ENCODE data around the gene NRF1. TPM values are rescaled to one million over a fixed set of nuclear protein-coding genes. Genes with fewer than 3 reads are reported as not detected.
A peak's percentile ranks its signal among the peaks of the same experiment; 100 is the strongest.

NRF1 gene
- total RNA-seq, 1 experiment from 2014 or later, result 25.9 TPM

GRCh38 chr7:129804890-129805719, 193.6 kb downstream of the NRF1 start:
- no peak overlapping the region for H2AFZ ChIP-seq (ENCODE audit: low read depth, low read length, poor library complexity, severe bottlenecking)
- CTCF ChIA-PET, result no interaction called here
- H3K9me3 ChIP-seq (ENCODE audit: control insufficient read depth in 1 of 2, insufficient read depth in 1 of 2, low read depth in 1 of 2, low read length in 2 of 2), result no peaks in the 10 kb centered on the region
- no TSS peak for BruUV-seq (replicated peaks)
- no peaks in the 10 kb centered on the region for H3K27me3 ChIP-seq (ENCODE audit: insufficient read depth, low read length)
- intact Hi-C loops (cut with micrococcal nuclease), result no loop called here
- H3K27ac ChIP-seq (ENCODE audit: low read depth, low read length), result no peak overlapping the region
- no peaks in the 10 kb centered on the region for H3K9me2 ChIP-seq (ENCODE audit: insufficient read depth)
- no peak for DNase-seq (ENCODE audit: low read depth, low spot score)
- H3K9ac ChIP-seq (ENCODE audit: low read length), result no peak overlapping the region
- no peak overlapping the region for H3K4me2 ChIP-seq (ENCODE audit: low read length)
- TF ChIP-seq ZNF274 (IDR thresholded peaks at IDR 0.05; ENCODE audit: low read depth, low read length) (no peak), CBX3 (IDR thresholded peaks at IDR 0.05; ENCODE audit: low read depth) (no peak), EGR1 (IDR thresholded peaks at IDR 0.05; ENCODE audit: low read depth) (no peak), ZFX (IDR thresholded peaks at IDR 0.05) (no peak)
- ATAC-seq, result 0 out of 2 replicates have a peak, but pooled peaks have one; percentile 20
- no peaks in the 10 kb centered on the region for H3K79me2 ChIP-seq (ENCODE audit: insufficient read depth, low read length)
- H3K36me3 ChIP-seq (ENCODE audit: control insufficient read depth in 1 of 2, insufficient read depth in 2 of 2, low read length in 2 of 2), result no peaks in the 10 kb centered on the region
- H3K4me3 ChIP-seq (replicated peaks in 1 of 2; ENCODE audit: low read depth in 1 of 2, low read length in 2 of 2), result no peak overlapping the region
- no peaks in the 10 kb centered on the region for H4K20me1 ChIP-seq (ENCODE audit: insufficient read depth)
- no peaks in the 10 kb centered on the region for H3K4me1 ChIP-seq (ENCODE audit: control insufficient read depth in 1 of 2, insufficient read depth in 2 of 2, low read length in 2 of 2)
- POLR2A ChIA-PET, result no interaction called here
- RAD21 ChIA-PET (ENCODE audit: low non-redundant PET in 1 of 2, low total read pairs in 2 of 2, uncharacterized antibody in 2 of 2, unreplicated experiment in 2 of 2), result no interaction called here

MicroRNAs encoded within 50 kb of the gene (microRNA counts, 767-probe panel; counts per million panel counts)
- microRNA hsa-miR-182-5p, result not detected
- microRNA hsa-miR-183-5p, result not detected
- microRNA hsa-miR-96-5p, result not detected

Small RNAs within 50 kb of the gene (microRNA-seq; reads per million reads assigned to microRNA genes)
- gene MIR182 (ENCODE audit: borderline number of aligned reads), result 7,874 reads per million, percentile 94 among the genes with 10 or more reads in this experiment
- 5,011 reads per million, percentile 92 among the genes with 10 or more reads in this experiment for gene MIR183 (ENCODE audit: borderline number of aligned reads)
- 2,082 reads per million, percentile 87 among the genes with 10 or more reads in this experiment for gene MIR96 (ENCODE audit: borderline number of aligned reads)

Other genes starting within 250 kb of the NRF1 start
- 10.8 TPM for gene STRIP2, start 177.3 kb upstream of the NRF1 start, total RNA-seq (2021; ENCODE audit: unreplicated experiment)
- 8.9 TPM for gene SMKR1, start 109.2 kb upstream of the NRF1 start, total RNA-seq (2021; ENCODE audit: unreplicated experiment)